NOMO-1 treated with DMSO at 0.1 percent for 48 hours (cell line): ENCODE data around the gene VEZF1.

Experiments
- DNase-seq: peaks from one replicate; lab custom pipeline; 2025; ENCODE audit not compliant: unreplicated experiment; lab: John Stamatoyannopoulos, UW

Gene VEZF1

GRCh38 chr17:57999496-58000017, 11.5 kb upstream of the VEZF1 start:
- peak; percentile 68 for DNase-seq

- no peak for DNase-seq
Measured at GRCh38 chr17:57999010-57999495, 11.0 kb upstream of the VEZF1 start.

GRCh38 chr17:57997085-57997809, 9.2 kb upstream of the VEZF1 start:
- DNase-seq = no peak

- peak; percentile 63 for DNase-seq
Measured at GRCh38 chr17:57995076-57995956, 7.3 kb upstream of the VEZF1 start.

GRCh38 chr17:57994436-57994835, 6.4 kb upstream of the VEZF1 start:
- no peak for DNase-seq

- DNase-seq = peak; percentile 59
Measured at GRCh38 chr17:57993471-57994365, 5.7 kb upstream of the VEZF1 start.

- no peak for DNase-seq
Measured at GRCh38 chr17:57991537-57991936, 3.5 kb upstream of the VEZF1 start.

GRCh38 chr17:57990037-57990436, 2.0 kb upstream of the VEZF1 start:
- DNase-seq = no peak

GRCh38 chr17:57988301-57989250, 522 bp upstream of the VEZF1 start:
- peak; percentile 63 for DNase-seq

- peak; percentile 14 for DNase-seq
Measured at GRCh38 chr17:57986841-57987580, 1.0 kb downstream of the VEZF1 start.

GRCh38 chr17:57985675-57985974, 2.4 kb downstream of the VEZF1 start:
- peak; percentile 18 for DNase-seq

GRCh38 chr17:57984936-57985674, 2.9 kb downstream of the VEZF1 start:
- no peak for DNase-seq

GRCh38 chr17:57984261-57984890, 3.7 kb downstream of the VEZF1 start:
- DNase-seq = no peak

GRCh38 chr17:57983446-57983845, 4.6 kb downstream of the VEZF1 start:
- DNase-seq = no peak

GRCh38 chr17:57982452-57983170, 5.4 kb downstream of the VEZF1 start:
- DNase-seq = no peak

- no peak for DNase-seq
Measured at GRCh38 chr17:57980522-57980921, 7.5 kb downstream of the VEZF1 start.

- DNase-seq = no peak
Measured at GRCh38 chr17:57979076-57979475, 9.0 kb downstream of the VEZF1 start.
